ELF-1 (cell line): Measurements from ENCODE around the gene CYP3A7.
"Not testable (repeated sequence)": the region's sequence is repeated elsewhere in the genome, so short reads cannot be mapped to it uniquely, and the experiment has no call there.

Experiments
- DNase-seq: peaks from one replicate; pipeline ENCODE4 v3.0.0-alpha.2; 2016; ENCODE audit warnings: low read depth, low spot score

CYP3A7 gene

DNA sequence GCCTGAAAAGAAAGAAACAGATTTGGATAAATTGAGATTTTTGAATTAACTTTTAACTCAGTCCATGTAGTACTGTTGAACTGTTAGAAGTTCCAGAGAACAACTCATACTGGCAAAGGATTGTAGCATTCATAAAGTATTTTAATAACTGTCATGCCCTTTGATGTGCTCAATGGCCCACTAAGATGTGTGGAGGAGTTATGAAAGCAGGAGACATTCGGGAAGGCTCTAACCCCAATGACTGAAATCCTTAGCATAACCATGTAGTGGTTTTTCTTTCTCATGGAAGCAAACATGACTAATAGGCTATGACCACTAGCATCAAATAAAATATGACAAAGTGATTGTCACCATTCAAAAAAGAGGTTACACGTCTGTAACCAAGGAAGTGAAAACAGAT, 25.7 kb downstream of the CYP3A7 start:
- DNase-seq, result no peak

DNA sequence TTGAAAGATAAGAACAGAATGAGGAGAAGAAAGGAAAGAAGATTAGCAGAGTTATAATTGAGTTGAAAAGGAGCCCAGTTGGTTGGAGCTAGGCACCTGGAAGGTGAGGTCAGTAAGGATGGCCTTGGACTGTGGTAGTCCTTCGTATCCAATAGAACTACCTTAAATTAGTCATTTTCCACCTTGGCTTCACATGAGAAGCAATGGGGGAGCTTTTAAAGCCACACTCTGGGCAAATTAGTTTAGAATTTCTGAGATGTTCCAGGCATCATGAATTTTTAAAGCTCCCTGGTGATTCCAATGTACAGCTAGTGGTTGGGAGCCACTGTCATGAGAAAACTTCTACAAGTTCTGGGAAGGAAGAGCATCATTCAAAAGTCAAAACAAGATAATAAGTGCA, 27.9 kb downstream of the CYP3A7 start:
- DNase-seq, result no peak

DNA sequence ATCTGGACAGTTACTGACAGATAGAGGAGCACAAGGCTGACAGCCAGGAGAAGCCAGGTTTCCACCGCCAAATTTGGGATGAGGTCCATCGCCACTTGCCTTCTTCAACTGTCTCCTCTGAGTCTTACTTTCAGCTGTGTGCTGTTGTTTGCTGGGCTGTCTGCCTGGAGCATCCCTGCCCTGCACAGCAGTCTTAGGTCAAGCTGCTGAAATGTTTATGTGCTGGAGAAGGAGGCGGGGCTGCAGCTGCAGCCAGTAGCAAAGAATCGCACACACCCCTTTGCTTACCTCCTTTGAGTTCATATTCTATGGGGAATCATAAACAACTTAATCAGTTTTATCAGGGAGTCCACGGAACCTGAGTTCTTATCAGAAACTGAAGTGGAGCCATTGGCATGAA, 35.0 kb downstream of the CYP3A7 start:
- DNase-seq, result no peak

DNA sequence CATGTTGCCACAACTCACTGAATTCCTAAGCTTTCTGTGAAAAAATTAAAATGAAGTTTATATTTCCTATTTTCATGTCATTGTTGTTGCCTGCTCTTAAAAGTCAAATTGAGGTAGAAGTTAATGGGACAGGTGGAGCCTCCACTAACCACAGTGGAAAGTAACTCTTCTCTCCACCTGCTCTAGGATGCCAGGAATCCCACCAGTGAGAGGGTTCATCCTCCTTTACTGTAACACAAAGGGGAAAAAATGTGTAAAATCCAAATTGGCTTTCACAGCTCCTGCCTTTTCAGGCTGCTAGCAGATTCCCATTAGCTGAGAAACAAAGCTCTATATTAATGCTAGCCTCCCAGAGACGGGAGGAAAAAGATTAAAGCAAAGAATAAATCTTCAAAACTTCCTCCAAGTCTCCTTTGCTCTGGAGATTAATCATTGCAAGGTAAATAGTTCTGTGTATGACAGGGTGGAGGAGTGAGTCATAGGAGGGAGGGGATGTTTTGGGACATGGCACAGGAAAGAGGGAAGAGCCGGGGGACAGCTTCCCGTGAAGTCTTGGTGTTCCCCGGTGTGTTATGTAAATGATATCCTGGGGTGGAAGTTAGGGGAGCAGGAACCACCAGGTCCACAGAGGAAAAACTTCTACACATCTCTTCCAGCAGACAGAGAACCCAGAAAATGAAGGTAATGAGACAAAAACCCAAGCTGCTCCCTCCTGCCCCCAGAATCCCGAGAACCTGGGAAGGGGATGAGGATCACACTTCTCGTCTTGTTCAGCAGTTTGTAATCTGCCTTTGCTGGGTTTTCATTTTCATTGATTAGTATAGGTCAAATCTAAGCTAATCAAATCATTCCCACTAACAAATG, 35.9 kb downstream of the CYP3A7 start:
- not testable (repeated sequence) for DNase-seq

DNA sequence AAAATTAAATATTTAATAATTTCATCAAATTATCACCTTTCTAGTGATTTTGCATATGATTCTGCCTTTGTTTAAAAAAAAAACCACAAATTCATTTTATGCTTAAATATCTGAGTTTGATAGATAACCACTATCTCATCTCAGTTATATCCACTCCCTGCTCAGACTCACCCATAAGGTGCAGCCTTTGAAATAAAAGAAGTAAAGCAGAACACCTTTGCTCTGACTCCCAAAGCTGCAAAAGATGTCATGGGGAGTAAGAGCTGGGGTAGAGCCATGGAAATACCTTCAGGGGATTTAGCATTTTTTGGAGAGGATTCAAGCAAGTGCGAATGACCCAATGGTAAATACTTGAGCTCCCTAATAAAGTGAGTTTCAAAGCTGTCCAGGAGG, 40.1 kb downstream of the CYP3A7 start:
- no peak for DNase-seq

DNA sequence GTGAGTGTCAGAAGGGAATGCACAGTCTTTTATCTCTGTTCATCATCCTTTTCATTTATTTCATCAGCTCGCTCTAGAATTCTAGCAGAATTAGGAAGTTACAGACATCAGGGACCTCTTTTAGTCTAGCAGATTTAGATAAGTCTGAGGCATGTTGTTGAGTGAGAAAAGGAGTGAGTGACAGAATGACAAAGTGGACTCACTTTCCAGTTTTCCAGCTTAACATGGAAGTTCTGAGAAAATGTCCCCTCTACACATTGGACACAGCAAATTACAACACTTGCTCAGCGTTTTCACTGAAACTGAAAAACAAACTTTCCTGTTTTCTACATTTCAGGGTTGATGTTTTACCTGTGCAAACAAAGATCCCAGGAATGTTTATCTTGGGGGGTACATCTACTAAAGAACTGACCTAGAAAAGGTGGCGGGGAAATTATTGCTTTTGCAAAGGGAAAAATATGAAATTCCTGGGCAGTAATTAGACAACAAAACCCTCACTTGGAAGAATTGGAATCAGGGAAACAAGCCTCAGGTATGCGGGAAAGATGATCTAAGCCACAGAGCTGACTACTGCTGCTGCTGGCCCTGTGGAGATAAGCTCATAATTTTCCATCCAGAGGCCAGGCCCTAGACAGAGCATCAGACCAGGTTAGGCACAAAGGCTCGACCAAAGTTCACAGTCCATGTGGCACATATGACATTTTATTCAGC, 40.6 kb downstream of the CYP3A7 start:
- no peak for DNase-seq

DNA sequence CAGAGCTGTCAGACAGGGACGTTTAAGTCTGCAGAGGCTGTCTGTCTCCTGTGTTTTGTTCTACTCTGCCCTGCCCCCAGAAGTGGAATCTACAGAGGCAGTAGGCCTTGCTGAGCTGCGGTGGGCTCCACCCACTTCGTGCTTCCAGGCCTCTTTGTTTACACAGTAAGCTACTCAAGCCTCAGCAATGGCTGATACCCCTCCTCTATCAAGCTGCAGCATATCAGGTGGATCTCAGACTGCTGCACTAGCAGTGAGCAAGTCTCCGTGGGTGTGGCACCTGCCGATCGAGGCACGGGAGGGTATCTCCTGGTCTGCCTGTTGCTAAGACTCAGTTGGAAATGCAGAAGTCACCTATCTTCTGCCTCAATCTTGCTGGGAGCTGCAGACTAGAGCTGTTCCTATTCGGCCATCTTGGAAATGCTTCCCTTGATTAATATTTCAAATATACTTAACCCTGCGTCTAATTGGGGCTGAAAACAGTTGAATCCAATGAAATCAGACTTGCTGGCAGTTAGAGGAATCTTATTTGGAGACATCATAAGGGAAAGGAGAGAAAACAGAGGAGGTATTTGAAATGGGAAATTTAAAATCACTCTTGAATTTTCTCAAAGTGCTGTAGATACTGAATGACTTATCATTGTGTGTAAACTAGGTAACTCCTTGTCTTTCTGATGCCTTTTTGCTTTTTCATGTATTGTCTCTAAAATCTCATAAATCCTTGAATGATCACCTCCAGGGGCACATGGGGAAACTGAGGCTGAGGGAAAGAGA, 41.4 kb downstream of the CYP3A7 start:
- DNase-seq, result peak; percentile 93

DNA sequence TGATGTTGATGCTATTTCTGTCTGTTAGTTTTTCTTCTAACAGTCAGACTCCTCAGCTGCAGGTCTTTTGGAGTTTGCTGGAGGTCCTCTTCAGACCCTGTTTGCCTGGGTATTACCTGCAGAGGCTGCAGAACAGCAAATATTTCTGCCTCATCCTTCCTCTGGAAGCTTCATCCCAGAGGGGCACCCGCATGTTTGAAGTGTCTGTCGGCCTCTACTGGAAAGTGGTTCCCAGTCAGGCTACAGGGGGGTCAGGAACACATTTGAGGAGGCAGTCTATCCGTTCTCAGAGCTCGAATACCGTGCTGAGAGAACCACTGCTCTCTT, 41.9 kb downstream of the CYP3A7 start:
- no peak for DNase-seq

DNA sequence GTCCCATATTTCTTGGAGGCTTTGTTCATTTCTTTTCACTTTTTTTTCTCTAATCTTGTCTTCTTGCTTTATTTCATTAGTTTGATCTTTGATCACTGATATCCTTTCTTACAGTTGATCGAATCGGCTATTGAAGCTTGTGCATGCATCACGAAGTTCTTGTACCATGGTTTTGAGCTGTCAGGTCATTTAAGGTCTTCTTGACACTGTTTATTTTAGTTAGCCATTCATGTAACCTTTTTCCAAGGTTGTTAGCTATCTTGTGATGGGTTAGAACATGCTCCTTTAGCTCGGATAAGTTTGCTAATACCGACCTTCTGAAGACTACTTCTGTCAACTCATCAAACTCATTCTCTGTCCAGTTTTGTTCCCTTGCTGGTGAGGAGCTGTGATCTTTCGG, 42.4 kb downstream of the CYP3A7 start:
- not testable (repeated sequence) for DNase-seq

GRCh38 chr7:99691658-99692057, 43.3 kb downstream of the CYP3A7 start:
- DNase-seq, result not testable (repeated sequence)

DNA sequence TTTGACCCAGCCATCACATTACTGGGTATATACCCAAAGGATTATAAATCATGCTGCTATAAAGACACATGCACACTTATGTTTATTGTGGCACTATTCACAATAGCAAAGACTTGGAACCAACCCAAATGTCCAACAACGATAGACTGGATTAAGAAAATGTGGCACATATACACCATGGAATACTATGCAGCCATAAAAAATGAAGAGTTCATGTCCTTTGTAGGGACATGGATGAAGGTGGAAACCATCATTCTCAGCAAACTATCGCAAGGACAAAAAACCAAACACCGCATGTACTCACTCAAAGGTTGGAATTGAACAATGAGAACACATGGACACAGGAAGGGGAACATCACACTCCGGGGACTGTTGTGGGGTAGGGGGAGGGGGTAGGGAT, 44.1 kb downstream of the CYP3A7 start:
- not testable (repeated sequence) for DNase-seq

- DNase-seq, result peak; percentile 44
Measured at GRCh38 chr7:99685871-99686608, 49.0 kb downstream of the CYP3A7 start.

DNA sequence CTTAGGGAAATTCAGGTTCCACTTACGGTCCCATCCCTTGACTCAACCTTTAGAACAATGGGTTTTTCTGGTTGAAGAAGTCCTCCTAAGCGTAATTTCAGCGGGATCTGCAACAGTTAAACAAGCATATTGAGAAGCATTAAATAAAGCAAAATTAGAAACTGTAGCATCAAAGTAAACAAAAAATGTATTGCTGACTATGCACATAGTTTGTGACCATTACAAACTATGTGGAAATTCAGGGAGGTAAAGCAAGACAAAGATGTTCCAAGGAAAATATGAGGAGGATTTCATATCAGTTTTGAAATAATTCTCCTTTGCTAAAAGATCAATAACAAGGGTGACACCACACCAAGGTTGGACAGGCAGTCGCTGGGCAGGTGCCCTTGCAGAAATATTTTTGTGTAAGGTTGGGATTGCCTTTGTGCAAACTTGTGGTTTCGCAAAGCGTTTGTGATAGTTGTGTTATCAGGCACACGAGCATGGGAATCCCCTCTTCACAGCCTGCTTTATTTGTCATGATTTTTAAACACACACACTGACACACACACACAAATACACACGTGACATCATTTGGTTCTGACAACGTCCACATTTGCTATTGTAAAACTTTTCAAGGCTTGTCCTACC, 49.8 kb downstream of the CYP3A7 start:
- no peak for DNase-seq

- no peak for DNase-seq
Measured at GRCh38 chr7:99679400-99680191, 55.4 kb downstream of the CYP3A7 start, which contains the start of gene CYP3A5. TSS of gene CYP3A5 (minus strand) at chr7:99679996. CDS start at chr7:99679896, 100 bp downstream.

DNA sequence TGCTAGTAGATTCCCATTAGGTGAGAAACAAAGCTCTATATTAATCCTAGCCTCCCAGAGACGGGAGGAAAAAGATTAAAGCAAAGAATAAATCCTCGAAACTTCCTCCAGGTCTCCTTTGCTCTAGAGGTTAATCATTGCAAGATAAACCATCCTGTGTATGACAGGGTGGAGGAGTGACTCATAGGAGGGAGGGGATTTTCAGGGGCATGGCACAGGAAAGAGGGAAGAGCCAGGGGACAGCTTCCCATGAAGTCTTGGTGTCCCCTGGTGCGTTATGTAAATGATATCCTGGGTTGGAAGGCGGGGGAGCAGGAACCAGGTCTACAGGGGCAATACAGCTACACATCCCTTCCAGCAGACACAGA, 56.0 kb downstream of the CYP3A7 start:
- peak; percentile 20 for DNase-seq

DNA sequence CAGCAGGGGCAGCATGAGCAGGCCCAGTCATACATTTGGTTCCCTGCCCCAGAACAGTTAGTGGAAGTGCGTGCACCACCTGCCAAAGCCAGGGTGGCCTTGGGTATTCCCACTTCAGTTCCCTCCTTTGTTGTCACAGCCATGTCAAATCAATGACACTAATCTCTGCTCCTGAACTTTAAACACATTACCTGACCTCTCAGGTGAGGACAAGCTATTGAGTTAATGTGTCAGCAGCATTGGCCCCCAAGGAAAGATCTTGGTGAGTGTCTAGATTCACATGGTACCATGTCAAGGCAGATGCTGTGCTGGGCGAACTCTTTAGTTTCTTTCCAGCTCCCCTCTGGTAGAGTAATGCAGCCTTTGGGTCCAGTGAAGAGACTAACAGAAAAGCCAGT, 57.3 kb downstream of the CYP3A7 start:
- DNase-seq, result no peak

DNA sequence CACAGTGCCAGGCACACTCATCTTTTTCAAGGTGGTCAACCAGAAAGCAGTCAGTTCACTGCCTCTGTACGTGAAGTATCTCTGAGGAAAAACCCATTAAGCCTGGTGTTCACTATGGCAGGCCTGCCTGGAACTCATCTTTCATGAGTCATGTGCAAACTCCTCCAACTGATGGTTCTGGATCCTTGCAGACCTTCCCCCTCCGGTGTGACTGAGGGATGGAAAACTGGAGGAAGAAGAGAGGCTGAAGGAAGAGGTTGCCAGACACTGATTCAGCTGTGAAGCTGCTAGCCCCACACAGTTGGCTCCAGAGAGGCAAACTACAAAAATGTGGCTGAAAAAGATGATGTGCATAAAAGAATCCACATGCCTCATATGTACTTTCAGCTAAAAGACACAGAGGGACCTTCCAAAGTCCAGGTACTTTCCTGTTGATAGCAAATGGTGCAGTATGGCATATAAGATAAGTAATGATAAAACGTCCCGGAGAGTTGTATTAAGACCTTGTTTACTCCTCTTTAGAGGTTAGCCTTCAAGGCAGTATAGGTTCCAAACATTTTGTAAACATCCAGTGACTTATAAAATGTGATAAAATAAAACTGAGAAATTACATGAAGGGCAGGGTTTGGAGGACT, 57.9 kb downstream of the CYP3A7 start:
- DNase-seq, result no peak

DNA sequence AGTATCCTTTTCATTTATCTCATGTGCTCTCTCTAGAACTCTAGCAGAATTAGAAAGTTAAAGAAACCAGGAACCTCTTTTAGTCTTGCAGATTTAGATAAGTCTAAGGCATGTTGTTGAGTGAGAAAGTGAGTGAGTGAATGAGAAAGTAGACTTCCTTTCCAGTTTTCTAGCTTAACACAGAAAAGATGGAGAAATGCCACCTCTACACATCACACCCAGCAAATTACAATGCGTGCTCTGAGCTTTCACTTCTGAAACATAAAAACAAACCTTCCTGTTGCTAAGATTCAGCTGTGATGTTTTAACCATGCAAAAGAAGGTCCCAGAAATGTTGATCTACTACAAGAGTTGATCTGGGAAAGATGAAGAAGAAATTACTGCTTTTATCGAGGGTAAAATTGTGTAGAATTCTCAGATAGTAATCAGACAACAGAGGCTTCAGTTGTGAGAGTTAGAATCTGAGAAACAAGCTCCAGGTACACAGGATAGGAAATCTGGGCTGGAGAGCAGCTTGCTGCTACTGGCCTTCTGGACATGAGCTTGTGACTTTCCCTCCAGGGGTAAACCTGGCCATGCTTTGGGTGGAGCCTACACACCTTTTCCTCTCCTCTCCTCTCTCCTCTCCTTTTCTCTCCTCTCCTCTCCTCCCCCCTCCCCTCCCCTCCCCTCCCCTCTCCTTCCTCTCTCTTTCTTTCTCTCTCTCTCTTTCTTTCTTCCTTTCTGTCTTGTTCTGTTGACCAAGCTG, 59.8 kb downstream of the CYP3A7 start:
- no peak for DNase-seq

DNA sequence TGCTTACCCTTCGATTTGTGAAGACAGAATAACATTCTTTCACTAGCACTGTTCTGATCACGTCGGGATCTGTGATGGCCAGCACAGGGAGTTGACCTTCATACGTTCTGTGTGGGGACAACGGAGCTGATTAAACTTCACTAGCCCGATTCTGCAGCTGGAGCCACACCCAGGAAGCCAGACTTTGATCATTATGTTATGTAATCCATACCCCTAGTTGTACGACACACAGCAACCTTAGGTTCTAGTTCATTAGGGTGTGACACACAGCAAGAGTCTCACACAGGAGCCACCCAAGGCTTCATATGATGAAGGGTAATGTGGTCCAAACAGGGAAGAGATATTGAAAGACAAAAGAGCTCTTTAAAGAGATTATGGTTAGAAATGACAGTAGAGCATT, 62.4 kb downstream of the CYP3A7 start:
- no peak for DNase-seq
